SK-N-SH treated with all-trans-retinoic acid at 6 μM for 48 hours (cell line): ENCODE results near the gene PRKG1.

Source experiments
- ATAC-seq: fragments of 200-7000 bp; cut with Tn5 transposase; 3 replicates; pipeline ENCODE4 v1.9.1; 2020; ENCODE audit warnings: mild to moderate bottlenecking, moderate library complexity
- ARNTL ChIP-seq: fragments of 450-650 bp; formaldehyde crosslinking; IDR thresholded peaks from 2 replicates; pipeline ENCODE4 v1.5.0; 2020; ENCODE audit warnings: low read depth, mild to moderate bottlenecking, moderate library complexity, borderline replicate concordance
- CREB5 ChIP-seq: fragments of 250-450 bp; sonication (Bioruptor Pico); IDR thresholded peaks from 2 replicates; pipeline ENCODE4 v1.5.1; 2020; ENCODE audit warnings: low read depth, mild to moderate bottlenecking, moderate library complexity
- CSDC2 ChIP-seq: fragments of 250-450 bp; sonication (Bioruptor Pico); IDR thresholded peaks from 2 replicates; pipeline ENCODE4 v1.5.0; 2020; ENCODE audit warnings: mild to moderate bottlenecking, moderate library complexity
- ESRRG ChIP-seq: fragments of 250-450 bp; sonication (Bioruptor Pico); IDR thresholded peaks from 2 replicates; pipeline ENCODE4 v1.6.1; 2021; ENCODE audit warnings: mild to moderate bottlenecking
- GLIS3 ChIP-seq: fragments of 250-450 bp; sonication (Bioruptor Pico); IDR thresholded peaks from 2 replicates; pipeline ENCODE4 v1.5.0; 2020; ENCODE audit warnings: mild to moderate bottlenecking, moderate library complexity
- ISL1 ChIP-seq: fragments of 250-450 bp; sonication (Bioruptor Pico); IDR thresholded peaks from 2 replicates; pipeline ENCODE4 v2.1.2; 2022; ENCODE audit warnings: mild to moderate bottlenecking, moderate library complexity
- OSR1 ChIP-seq: fragments of 250-450 bp; sonication (Bioruptor Pico); IDR thresholded peaks from 2 replicates; pipeline ENCODE4 v1.8.0; 2022; ENCODE audit warnings: moderate library complexity, mild to moderate bottlenecking, inconsistent platforms
- PPARA ChIP-seq: fragments of 250-450 bp; sonication (Bioruptor Pico); IDR thresholded peaks from 2 replicates; pipeline ENCODE4 v1.5.0; 2020; ENCODE audit warnings: mild to moderate bottlenecking, borderline replicate concordance
- SNAI2 ChIP-seq: fragments of 250-450 bp; sonication (Bioruptor Pico); IDR thresholded peaks from 2 replicates; pipeline ENCODE4 v1.5.0; 2020; ENCODE audit warnings: mild to moderate bottlenecking, moderate library complexity
- TCF4 ChIP-seq: fragments of 250-450 bp; sonication (Bioruptor Pico); IDR thresholded peaks from 2 replicates; pipeline ENCODE4 v1.8.0; 2021; ENCODE audit warnings: mild to moderate bottlenecking, moderate library complexity, borderline replicate concordance
- TOX ChIP-seq: fragments of 250-450 bp; sonication (Bioruptor Pico); IDR thresholded peaks from 2 replicates; pipeline ENCODE4 v1.8.0; 2021; ENCODE audit warnings: mild to moderate bottlenecking, moderate library complexity, borderline replicate concordance
- TSHZ2 ChIP-seq: fragments of 250-450 bp; sonication (Bioruptor Pico); IDR thresholded peaks from 2 replicates; pipeline ENCODE4 v1.5.0; 2020; ENCODE audit warnings: mild to moderate bottlenecking, moderate library complexity
- ZC3H10 ChIP-seq: fragments of 250-450 bp; sonication (Bioruptor Pico); IDR thresholded peaks from 2 replicates; pipeline ENCODE4 v1.5.1; 2021; ENCODE audit warnings: mild to moderate bottlenecking, moderate library complexity
- ZNF70 ChIP-seq: fragments of 450-650 bp; formaldehyde crosslinking; IDR thresholded peaks from 2 replicates; pipeline ENCODE4 v1.5.0; 2020; ENCODE audit warnings: mild to moderate bottlenecking, moderate library complexity
- ZNF8 ChIP-seq: fragments of 450-650 bp; formaldehyde crosslinking; IDR thresholded peaks from 2 replicates; pipeline ENCODE4 v1.5.0; 2020; ENCODE audit warnings: mild to moderate bottlenecking, moderate library complexity
- TF ChIP-seq, protein P1 (sequence below): fragments of 250-450 bp; sonication (Bioruptor Pico); IDR thresholded peaks from 2 replicates; pipeline ENCODE4 v1.8.0; 2021; ENCODE audit warnings: low read depth, mild to moderate bottlenecking, moderate library complexity, borderline replicate concordance
- TF ChIP-seq, protein P2 (sequence below): fragments of 250-450 bp; sonication (Bioruptor Pico); IDR thresholded peaks from 2 replicates; pipeline ENCODE4 v1.8.0; 2020; ENCODE audit warnings: mild to moderate bottlenecking, moderate library complexity, borderline replicate concordance
- TF ChIP-seq, protein P3 (sequence below): fragments of 250-450 bp; sonication (Bioruptor Pico); IDR thresholded peaks from 2 replicates; pipeline ENCODE4 v1.5.1; 2021; ENCODE audit warnings: mild to moderate bottlenecking, moderate library complexity

The PRKG1 gene

DNA sequence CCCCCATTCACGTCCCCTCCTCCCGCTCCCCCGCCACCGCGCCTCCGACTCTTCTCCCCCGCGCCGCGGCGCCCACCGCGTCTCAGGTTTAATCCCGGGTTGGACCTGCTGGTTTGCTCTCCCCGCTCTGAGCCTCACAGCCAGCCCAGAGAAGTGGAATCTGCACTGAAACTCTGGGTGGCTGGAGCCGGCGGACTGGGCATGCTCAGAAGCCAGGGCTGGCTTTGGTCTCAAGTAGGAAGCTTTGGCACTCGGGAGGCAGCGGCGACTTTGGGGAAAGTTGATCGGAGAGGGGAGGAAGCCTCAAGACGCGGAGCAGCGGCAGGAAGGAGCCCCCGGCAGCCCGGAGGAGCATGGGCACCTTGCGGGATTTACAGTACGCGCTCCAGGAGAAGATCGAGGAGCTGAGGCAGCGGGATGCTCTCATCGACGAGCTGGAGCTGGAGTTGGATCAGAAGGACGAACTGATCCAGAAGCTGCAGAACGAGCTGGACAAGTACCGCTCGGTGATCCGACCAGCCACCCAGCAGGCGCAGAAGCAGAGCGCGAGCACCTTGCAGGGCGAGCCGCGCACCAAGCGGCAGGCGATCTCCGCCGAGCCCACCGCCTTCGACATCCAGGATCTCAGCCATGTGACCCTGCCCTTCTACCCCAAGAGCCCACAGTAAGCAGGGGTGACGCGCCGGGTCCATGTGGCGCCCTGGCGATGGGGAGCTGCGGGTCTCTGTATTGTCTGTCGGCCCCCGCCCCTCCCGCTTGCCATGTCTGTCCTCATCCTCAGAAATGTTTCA, at the start of gene PRKG1:
Gene PRKG1 (plus strand): TSS at position 250 of the 791 bp plus-strand sequence.
- ATAC-seq: peak; percentile 94
- no peak for TF ChIP-seq ARNTL (CRISPR knock-in tag)
- no peak for TF ChIP-seq ISL1
- TF ChIP-seq CREB5: no peak
- TF ChIP-seq, protein P1, sequence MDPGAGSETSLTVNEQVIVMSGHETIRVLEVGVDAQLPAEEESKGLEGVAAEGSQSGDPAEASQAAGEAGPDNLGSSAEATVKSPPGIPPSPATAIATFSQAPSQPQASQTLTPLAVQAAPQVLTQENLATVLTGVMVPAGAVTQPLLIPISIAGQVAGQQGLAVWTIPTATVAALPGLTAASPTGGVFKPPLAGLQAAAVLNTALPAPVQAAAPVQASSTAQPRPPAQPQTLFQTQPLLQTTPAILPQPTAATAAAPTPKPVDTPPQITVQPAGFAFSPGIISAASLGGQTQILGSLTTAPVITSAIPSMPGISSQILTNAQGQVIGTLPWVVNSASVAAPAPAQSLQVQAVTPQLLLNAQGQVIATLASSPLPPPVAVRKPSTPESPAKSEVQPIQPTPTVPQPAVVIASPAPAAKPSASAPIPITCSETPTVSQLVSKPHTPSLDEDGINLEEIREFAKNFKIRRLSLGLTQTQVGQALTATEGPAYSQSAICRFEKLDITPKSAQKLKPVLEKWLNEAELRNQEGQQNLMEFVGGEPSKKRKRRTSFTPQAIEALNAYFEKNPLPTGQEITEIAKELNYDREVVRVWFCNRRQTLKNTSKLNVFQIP (CRISPR knock-in tag): no peak
- TF ChIP-seq GLIS3 (CRISPR knock-in tag): no peak
- no peak for TF ChIP-seq SNAI2 (CRISPR knock-in tag)
- TF ChIP-seq TOX (CRISPR knock-in tag): no peak
- no peak for TF ChIP-seq OSR1
- no peak for TF ChIP-seq CSDC2 (CRISPR knock-in tag)
- TF ChIP-seq ZNF70 (CRISPR knock-in tag): no peak
- TF ChIP-seq ESRRG (CRISPR knock-in tag): no peak
- TF ChIP-seq, protein P2, sequence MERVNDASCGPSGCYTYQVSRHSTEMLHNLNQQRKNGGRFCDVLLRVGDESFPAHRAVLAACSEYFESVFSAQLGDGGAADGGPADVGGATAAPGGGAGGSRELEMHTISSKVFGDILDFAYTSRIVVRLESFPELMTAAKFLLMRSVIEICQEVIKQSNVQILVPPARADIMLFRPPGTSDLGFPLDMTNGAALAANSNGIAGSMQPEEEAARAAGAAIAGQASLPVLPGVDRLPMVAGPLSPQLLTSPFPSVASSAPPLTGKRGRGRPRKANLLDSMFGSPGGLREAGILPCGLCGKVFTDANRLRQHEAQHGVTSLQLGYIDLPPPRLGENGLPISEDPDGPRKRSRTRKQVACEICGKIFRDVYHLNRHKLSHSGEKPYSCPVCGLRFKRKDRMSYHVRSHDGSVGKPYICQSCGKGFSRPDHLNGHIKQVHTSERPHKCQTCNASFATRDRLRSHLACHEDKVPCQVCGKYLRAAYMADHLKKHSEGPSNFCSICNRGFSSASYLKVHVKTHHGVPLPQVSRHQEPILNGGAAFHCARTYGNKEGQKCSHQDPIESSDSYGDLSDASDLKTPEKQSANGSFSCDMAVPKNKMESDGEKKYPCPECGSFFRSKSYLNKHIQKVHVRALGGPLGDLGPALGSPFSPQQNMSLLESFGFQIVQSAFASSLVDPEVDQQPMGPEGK (CRISPR knock-in tag): no peak

DNA sequence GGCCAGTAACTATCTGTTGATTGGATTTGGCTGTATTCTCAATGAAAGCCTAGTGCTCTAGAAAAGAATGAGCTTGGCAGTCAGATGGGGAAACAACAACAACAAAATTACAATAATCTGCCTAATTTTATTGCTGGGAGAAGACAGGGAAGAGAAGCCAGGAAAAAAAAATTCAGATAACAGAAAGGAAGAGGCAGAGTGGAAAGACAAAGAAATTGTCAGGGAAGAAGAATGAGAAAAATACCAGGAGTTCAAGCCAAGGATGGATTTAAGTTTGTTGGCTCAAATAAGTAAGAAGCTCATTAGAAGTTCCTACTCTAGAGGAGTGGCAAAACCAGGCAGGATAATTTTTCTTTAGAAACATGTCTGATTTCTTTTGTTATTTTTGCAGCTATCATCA, 45.9 kb upstream of the PRKG1 start:
- ATAC-seq: no peak
- no peak for TF ChIP-seq OSR1
- no peak for TF ChIP-seq TCF4 (CRISPR knock-in tag)
- no peak for TF ChIP-seq TSHZ2 (CRISPR knock-in tag)
- TF ChIP-seq SNAI2 (CRISPR knock-in tag): no peak

DNA sequence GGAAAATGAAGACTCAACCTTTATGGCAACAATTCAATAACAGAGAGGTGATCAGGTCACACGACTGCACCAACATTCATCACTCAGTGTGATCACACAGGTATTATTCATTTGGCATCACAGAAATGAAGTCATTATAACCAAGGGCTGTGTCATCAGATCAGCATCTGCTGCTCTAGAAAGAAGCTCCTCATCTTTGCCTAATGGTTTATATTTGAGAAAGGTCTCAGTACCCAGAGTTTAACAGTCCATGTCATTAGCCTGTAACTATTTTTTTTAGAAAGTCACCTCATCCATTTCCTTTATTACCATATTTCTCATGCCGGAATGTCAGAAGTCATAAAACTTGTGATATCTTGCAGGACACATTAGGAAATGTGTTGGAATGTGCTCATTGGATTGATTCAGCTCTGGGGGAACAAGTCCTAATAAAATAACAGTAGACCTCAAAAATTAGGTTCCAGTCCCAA, 45.1 kb upstream of the PRKG1 start:
- peak; percentile 58 for ATAC-seq
- TF ChIP-seq TSHZ2 (CRISPR knock-in tag) (no peak), ISL1 (peak; percentile 68), ZNF70 (CRISPR knock-in tag) (no peak), ZNF8 (CRISPR knock-in tag) (no peak)
- TF ChIP-seq, all 23 proteins: peak for 1

DNA sequence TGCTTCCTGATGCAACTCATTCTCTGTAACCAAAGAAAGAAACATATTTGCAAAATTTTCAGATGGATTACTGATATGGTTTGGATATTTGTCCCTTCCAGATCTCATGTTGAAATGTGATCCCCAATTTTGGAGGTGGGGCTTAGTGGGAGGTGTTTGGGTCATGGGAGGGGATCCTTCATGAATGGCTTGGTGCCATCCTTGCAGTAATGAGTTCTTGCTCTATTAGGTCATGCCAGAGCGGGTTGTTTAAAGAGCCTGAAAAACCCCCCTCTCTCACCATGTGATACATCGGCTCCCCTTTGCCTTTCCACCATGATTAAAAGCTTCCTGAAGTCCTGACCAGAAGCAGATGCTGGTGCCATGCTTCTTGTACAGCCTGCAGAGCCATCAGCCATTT, 43.8 kb upstream of the PRKG1 start:
- ATAC-seq: no peak

More for the DNA sequence above, 43.8 kb upstream of the PRKG1 start:
- TF ChIP-seq, protein P3, sequence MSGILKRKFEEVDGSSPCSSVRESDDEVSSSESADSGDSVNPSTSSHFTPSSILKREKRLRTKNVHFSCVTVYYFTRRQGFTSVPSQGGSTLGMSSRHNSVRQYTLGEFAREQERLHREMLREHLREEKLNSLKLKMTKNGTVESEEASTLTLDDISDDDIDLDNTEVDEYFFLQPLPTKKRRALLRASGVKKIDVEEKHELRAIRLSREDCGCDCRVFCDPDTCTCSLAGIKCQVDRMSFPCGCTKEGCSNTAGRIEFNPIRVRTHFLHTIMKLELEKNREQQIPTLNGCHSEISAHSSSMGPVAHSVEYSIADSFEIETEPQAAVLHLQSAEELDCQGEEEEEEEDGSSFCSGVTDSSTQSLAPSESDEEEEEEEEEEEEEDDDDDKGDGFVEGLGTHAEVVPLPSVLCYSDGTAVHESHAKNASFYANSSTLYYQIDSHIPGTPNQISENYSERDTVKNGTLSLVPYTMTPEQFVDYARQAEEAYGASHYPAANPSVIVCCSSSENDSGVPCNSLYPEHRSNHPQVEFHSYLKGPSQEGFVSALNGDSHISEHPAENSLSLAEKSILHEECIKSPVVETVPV (CRISPR knock-in tag): no peak
- TF ChIP-seq PPARA (CRISPR knock-in tag) (no peak), OSR1 (no peak), GLIS3 (CRISPR knock-in tag) (no peak), ZC3H10 (CRISPR knock-in tag) (no peak), ZNF8 (CRISPR knock-in tag) (no peak)
- TF ChIP-seq, protein P2 (CRISPR knock-in tag): no peak
